ENCODE measurements around the gene MS4A10. TPM values are rescaled to one million over a fixed set of nuclear protein-coding genes. Genes with fewer than 3 reads are reported as not detected.

MS4A10 gene
- total and polyA plus RNA-seq, 3 experiments from 2014 or later, result not detected

- H3K27me3 ChIP-seq (ENCODE audit: insufficient read depth, low read length, poor library complexity, severe bottlenecking), result no peaks in the 10 kb centered on the region
- Mint-ChIP-seq H3K27me3 (peaks cover 7 to 10% of the 10 kb centered on the region in 2 donors), H3K9me3 (no peaks in the 10 kb centered on the region), H3K36me3 (peaks cover 0 to 2% (median 1%) of the 10 kb centered on the region in 3 donors), H3K27ac (peak overlapping the region in 6 of 8 donors; percentile 39 to 81 (median 64)), H3K4me3 (peak overlapping the region in 3 of 7 donors; percentile 4 to 59 (median 7)), H3K4me1 (peaks cover 12 to 22% (median 19%) of the 10 kb centered on the region in 3 donors)
- H3K9me3 ChIP-seq (ENCODE audit: low read length), result no peaks in the 10 kb centered on the region
- peaks cover 9% of the 10 kb centered on the region for H3K4me1 ChIP-seq (ENCODE audit: insufficient read depth, low read length)
- no peak for DNase-seq
- CTCF ChIA-PET, result interaction anchor here (1.5 to 5.1 kb wide), 2 partner anchors 51 to 68 kb away, joined by 3 to 19 read pairs; no protein-coding TSS in a partner anchor
- no peak overlapping the region for H3K4me3 ChIP-seq (ENCODE audit: low read length)
- POLR2A ChIA-PET, result no interaction called here
- H3K36me3 ChIP-seq (ENCODE audit: insufficient read depth, low read length), result no peaks in the 10 kb centered on the region
- no peak overlapping the region for H3K27ac ChIP-seq (ENCODE audit: low read depth, low read length)
Observed at GRCh38 chr11:60836866-60837515, 51.9 kb downstream of the MS4A10 start.

DNA sequence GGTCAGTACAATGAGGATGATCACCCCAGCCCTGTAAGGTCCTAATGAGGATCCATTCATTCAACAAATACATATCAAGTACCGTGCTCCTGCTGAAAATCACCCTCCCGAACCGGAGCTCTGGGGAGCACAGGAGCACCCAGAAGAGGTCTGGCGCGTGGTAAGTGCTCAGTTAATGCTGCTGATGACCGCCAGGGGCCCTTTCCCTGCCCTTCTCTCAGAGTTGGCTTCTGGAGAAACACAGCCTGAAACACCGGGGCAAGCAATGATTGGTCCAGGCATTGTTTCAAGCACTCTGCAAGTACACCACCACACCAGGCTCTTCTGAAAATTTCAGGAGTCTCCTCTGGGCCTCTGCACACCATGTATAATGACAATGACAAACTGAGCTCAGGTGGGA lies 53.0 kb downstream of the MS4A10 start:
- CTCF ChIA-PET, result interaction anchor here (5.1 kb wide), 1 partner anchor 50 kb away, joined by 19 read pairs; no protein-coding TSS in a partner anchor
- peaks cover 0 to 2% (median 1%) of the 10 kb centered on the region in 3 donors for H3K36me3 Mint-ChIP-seq
- Histone ChIP-seq H3K4me3 (ENCODE audit: low read length) (no peak overlapping the region), H3K4me1 (ENCODE audit: insufficient read depth, low read length) (peaks cover 17% of the 10 kb centered on the region), H3K27ac (ENCODE audit: low read depth, low read length) (no peak overlapping the region), H3K27me3 (ENCODE audit: insufficient read depth, low read length, poor library complexity, severe bottlenecking) (no peaks in the 10 kb centered on the region), H3K9me3 (ENCODE audit: low read length) (no peaks in the 10 kb centered on the region), H3K36me3 (ENCODE audit: insufficient read depth, low read length) (no peaks in the 10 kb centered on the region)
- peaks cover 4 to 6% of the 10 kb centered on the region in 2 donors for H3K27me3 Mint-ChIP-seq
- H3K4me1 Mint-ChIP-seq, result peaks cover 22 to 33% (median 27%) of the 10 kb centered on the region in 3 donors
- H3K27ac Mint-ChIP-seq, result no peak overlapping the region
- no peak overlapping the region for H3K4me3 Mint-ChIP-seq
- DNase-seq, result no peak
- no peaks in the 10 kb centered on the region for H3K9me3 Mint-ChIP-seq
- POLR2A ChIA-PET, result no interaction called here

DNA sequence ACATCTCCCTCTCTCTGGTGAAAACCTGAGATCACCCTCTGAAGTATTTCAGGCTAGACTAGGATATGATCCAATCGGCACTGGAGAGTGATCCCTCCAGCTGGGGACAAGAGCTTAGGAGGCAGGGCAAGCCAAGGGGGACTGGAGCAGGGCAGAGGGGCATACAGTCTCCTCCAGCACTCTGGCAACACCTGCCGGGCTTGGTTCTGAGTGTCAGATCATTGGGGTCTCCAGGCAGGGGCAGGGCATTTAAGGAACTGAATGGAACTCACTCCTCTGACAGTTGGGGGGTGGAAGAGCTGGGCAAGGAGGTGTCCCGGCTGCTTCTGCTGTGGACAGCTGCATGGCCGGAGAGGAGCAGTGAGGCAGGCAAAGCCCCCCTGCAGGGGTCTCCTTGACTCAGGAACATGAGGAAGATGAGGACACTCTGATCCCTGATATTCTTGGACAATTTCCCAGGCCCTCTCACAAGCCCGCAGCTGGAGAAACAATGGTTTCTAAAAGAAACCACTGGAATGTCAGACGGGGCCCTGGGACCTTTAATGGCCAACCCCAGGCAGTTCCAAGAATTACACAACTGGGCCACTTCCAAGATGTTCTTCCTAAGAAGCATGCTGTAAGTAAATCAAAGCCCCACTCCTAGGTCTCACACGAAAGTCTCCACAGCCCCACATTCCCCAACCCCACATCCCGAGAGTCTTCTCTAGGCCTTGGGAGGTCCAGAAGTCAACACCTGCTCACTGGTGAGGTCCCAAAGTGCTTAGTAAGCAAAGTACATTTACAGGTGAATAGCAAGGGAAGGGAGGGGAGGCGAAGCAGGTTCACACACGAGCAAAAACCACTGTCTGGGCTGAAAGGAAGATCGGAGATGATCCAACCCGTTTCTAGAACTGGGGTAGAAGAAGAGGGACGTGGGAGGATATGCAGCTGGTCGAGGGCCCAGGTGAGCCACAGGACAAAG lies 55.6 kb downstream of the MS4A10 start:
- no peaks in the 10 kb centered on the region for H3K36me3 ChIP-seq (ENCODE audit: insufficient read depth, low read length)
- ChIA-PET CTCF (interaction anchor here (1.0 to 4.1 kb wide), 2 partner anchors 9 to 47 kb away, joined by 3 to 20 read pairs; no protein-coding TSS in a partner anchor), POLR2A (no interaction called here)
- peaks cover 45 to 55% (median 52%) of the 10 kb centered on the region in 3 donors for H3K4me1 Mint-ChIP-seq
- no peaks in the 10 kb centered on the region for H3K9me3 Mint-ChIP-seq
- no peaks in the 10 kb centered on the region for H3K9me3 ChIP-seq (ENCODE audit: low read length)
- H3K36me3 Mint-ChIP-seq, result peaks cover 0 to 10% (median 0%) of the 10 kb centered on the region in 3 donors
- H3K27ac Mint-ChIP-seq, result peak overlapping the region in 7 of 8 donors; percentile 75 to 98 (median 96)
- no peaks in the 10 kb centered on the region for H3K27me3 ChIP-seq (ENCODE audit: insufficient read depth, low read length, poor library complexity, severe bottlenecking)
- peak overlapping the region; percentile 15 for H3K27ac ChIP-seq (ENCODE audit: low read depth, low read length)
- peak overlapping the region; percentile 95 for H3K4me3 ChIP-seq (ENCODE audit: low read length)
- peak overlapping the region; percentile 76 to 95 (median 89) for H3K4me3 Mint-ChIP-seq
- H3K4me1 ChIP-seq (ENCODE audit: insufficient read depth, low read length), result peaks cover 37% of the 10 kb centered on the region
- no peak for DNase-seq
- peaks cover 0 to 3% of the 10 kb centered on the region in 2 donors for H3K27me3 Mint-ChIP-seq

- peak within 1 kb of the TSS; percentile 92 to 98 (median 96) for H3K27ac Mint-ChIP-seq
- peak within 1 kb of the TSS; percentile 95 for H3K4me3 ChIP-seq (ENCODE audit: low read length)
- peaks cover 0 to 13% (median 0%) of the 10 kb centered on the region in 3 donors for H3K36me3 Mint-ChIP-seq
- H3K4me3 Mint-ChIP-seq, result peak within 1 kb of the TSS; percentile 80 to 95 (median 89)
- H3K27me3 ChIP-seq (ENCODE audit: insufficient read depth, low read length, poor library complexity, severe bottlenecking), result no peaks in the 10 kb centered on the region
- H3K4me1 ChIP-seq (ENCODE audit: insufficient read depth, low read length), result peaks cover 37% of the 10 kb centered on the region
- peaks cover 45 to 55% (median 54%) of the 10 kb centered on the region in 3 donors for H3K4me1 Mint-ChIP-seq
- no peaks in the 10 kb centered on the region for H3K36me3 ChIP-seq (ENCODE audit: insufficient read depth, low read length)
- H3K9me3 ChIP-seq (ENCODE audit: low read length), result no peaks in the 10 kb centered on the region
- H3K9me3 Mint-ChIP-seq, result no peaks in the 10 kb centered on the region
- peaks cover 0 to 3% of the 10 kb centered on the region in 2 donors for H3K27me3 Mint-ChIP-seq
- DNase-seq, result peak; percentile 96 to 99 (median 98)
- H3K27ac ChIP-seq (ENCODE audit: low read depth, low read length), result peak within 1 kb of the TSS; percentile 83
- ChIA-PET CTCF (interaction anchor here (1.0 to 4.1 kb wide), 2 partner anchors 10 to 27 kb away, joined by 4 to 20 read pairs; no protein-coding TSS in a partner anchor), POLR2A (interaction anchor here (0.8 kb wide), 1 partner anchor 64 kb away, joined by 3 read pairs; the partner anchor contains the start of gene PRPF19)
Observed at GRCh38 chr11:60841797-60842667, 56.9 kb downstream of the MS4A10 start, which contains the start of gene CCDC86. Gene CCDC86 (plus strand): TSS chr11:60842113. CDS start chr11:60842125, 12 bp downstream.

DNA sequence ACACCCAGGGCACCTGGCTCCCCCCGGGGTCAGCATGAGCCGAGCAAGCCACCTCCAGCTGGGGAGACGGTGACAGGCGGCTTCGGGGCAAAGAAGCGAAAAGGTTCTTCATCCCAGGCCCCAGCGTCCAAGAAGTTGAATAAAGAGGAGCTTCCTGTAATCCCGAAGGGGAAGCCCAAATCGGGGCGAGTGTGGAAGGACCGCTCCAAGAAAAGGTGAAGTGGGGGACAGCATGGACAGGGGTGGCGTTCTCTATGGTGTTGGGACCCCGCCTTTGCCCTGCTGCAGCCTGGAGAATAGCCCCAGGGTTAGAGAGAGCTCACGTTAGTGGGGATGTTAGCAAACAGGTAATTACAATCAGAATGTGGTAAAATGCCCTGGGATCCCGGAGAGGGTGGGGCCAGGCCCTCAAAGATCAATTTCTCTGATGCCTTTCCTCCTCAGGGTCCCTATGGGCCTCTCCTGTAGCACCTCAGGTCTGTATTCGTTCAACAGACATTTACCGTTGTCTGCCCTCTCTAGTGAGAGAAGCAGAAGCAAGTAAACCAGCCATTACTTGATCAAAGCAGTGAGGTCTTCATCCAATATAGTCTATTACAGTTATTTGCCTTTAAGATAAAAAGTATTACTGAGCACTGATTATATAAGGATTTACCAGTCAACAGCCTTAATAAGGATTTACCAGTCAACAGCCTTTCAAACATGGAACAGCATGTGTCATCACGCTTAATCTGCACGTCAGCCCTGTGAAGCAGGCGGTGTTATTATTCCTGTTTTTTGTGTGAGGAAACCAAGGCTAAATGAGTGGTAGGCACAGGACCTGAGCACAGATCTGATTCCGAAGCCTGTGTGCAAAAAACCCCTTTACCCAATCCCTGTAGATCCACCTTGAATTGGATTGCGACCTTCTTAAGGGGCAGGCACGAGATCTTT lies 57.8 kb downstream of the MS4A10 start:
- H3K9me3 ChIP-seq (ENCODE audit: low read length), result no peaks in the 10 kb centered on the region
- H3K27ac ChIP-seq (ENCODE audit: low read depth, low read length), result peak overlapping the region; percentile 83
- no peaks in the 10 kb centered on the region for H3K36me3 ChIP-seq (ENCODE audit: insufficient read depth, low read length)
- Mint-ChIP-seq H3K4me3 (peak overlapping the region; percentile 80 to 95 (median 89)), H3K9me3 (no peaks in the 10 kb centered on the region), H3K27ac (peak overlapping the region; percentile 92 to 98 (median 96)), H3K27me3 (no peaks in the 10 kb centered on the region), H3K4me1 (peaks cover 43 to 50% (median 49%) of the 10 kb centered on the region in 3 donors), H3K36me3 (peaks cover 0 to 18% (median under 1%) of the 10 kb centered on the region in 3 donors)
- DNase-seq, result peak in 1 of 5 donors; percentile 4
- peaks cover 37% of the 10 kb centered on the region for H3K4me1 ChIP-seq (ENCODE audit: insufficient read depth, low read length)
- ChIA-PET CTCF (interaction anchor here (1.0 to 4.1 kb wide), 3 partner anchors 11 to 45 kb away, joined by 3 to 20 read pairs (median 4); no protein-coding TSS in a partner anchor), POLR2A (interaction anchor here (0.8 kb wide), 1 partner anchor 64 kb away, joined by 3 read pairs; the partner anchor contains the start of gene PRPF19)
- no peaks in the 10 kb centered on the region for H3K27me3 ChIP-seq (ENCODE audit: insufficient read depth, low read length, poor library complexity, severe bottlenecking)
- H3K4me3 ChIP-seq (ENCODE audit: low read length), result peak overlapping the region; percentile 95

- H3K27ac Mint-ChIP-seq, result peak overlapping the region; percentile 2 to 98 (median 96)
- H3K27me3 Mint-ChIP-seq, result no peaks in the 10 kb centered on the region
- Histone ChIP-seq H3K36me3 (ENCODE audit: insufficient read depth, low read length) (no peaks in the 10 kb centered on the region), H3K4me3 (ENCODE audit: low read length) (no peak overlapping the region), H3K27me3 (ENCODE audit: insufficient read depth, low read length, poor library complexity, severe bottlenecking) (no peaks in the 10 kb centered on the region), H3K4me1 (ENCODE audit: insufficient read depth, low read length) (peaks cover 37% of the 10 kb centered on the region), H3K9me3 (ENCODE audit: low read length) (no peaks in the 10 kb centered on the region), H3K27ac (ENCODE audit: low read depth, low read length) (no peak overlapping the region)
- CTCF ChIA-PET, result interaction anchor here (1.1 to 4.1 kb wide), 3 partner anchors 13 to 43 kb away, joined by 3 to 20 read pairs (median 3); no protein-coding TSS in a partner anchor
- peaks cover 0 to 31% (median 5%) of the 10 kb centered on the region in 3 donors for H3K36me3 Mint-ChIP-seq
- peak overlapping the region; percentile 76 to 95 (median 89) for H3K4me3 Mint-ChIP-seq
- POLR2A ChIA-PET, result no interaction called here
- no peaks in the 10 kb centered on the region for H3K9me3 Mint-ChIP-seq
- peaks cover 43 to 50% (median 49%) of the 10 kb centered on the region in 3 donors for H3K4me1 Mint-ChIP-seq
- DNase-seq, result no peak
Observed at GRCh38 chr11:60844045-60844869, 59.1 kb downstream of the MS4A10 start.
